Measurements from ENCODE around the gene RNF41. TPM values are rescaled to one million over a fixed set of nuclear protein-coding genes. Genes with fewer than 3 reads are reported as not detected.

RNF41 gene
- polyA plus RNA-seq, 5 donors, result 37.6 to 44.8 (median 38.4) TPM

DNA sequence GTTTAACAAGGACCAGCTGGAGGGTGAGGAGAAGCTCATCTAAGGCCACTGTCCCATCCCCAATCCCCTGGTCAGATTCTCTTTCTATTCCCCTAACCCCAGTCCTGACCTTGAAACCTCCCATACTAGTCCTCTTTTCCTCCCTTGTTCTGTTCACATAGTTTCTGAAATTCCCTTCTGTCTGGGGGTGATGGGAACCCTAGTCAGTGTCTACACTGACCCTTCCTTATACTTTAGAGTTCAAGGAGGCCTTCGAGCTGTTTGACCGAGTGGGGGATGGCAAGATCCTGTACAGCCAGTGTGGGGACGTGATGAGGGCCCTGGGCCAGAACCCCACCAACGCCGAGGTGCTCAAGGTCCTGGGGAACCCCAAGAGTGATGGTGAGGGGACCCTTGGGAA is 66.9 kb downstream of the RNF41 start:
- no peak for DNase-seq

DNA sequence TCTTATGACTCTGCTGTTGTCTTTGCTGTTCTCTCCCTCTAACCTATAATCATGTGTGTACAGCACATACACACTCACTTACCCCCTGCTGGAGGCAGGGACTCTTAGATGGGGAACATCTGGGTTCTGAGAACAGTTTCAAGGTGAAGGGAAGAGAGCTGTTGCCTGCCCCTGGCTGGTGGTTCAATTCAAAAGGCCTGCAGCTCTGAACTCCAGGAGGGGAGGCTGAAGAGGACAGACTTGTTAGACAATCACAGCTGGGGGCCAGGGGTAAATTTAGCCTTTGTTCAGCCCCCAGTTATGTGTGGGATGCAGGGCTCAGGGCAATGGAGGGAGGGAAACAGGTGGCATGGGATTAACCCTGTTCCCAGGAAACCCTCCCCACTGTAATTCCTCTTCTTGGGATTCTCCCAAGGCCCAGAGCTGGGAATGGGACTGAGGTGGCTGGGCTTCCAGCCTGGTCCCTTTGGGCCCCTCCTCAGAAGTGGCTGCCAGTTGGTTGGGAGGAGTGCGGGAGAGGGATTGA is 67.4 kb downstream of the RNF41 start:
- DNase-seq, result no peak

DNA sequence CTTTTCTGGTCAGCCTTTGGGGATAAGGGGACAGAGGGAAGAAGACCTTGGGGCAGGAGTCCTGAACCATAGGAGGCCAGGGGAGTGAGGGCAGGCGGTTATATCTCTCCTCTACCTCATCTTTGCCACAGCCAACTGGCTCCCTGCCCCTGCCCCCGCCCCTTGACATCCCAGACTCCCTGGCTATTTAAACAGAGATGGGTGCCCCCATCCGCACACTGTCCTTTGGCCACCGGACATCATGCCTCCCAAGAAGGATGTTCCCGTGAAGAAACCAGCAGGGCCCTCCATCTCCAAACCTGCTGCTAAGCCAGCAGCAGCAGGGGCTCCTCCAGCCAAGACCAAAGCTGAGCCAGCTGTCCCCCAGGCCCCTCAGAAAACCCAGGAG is 68.0 kb downstream of the RNF41 start:
- no peak for DNase-seq

DNA sequence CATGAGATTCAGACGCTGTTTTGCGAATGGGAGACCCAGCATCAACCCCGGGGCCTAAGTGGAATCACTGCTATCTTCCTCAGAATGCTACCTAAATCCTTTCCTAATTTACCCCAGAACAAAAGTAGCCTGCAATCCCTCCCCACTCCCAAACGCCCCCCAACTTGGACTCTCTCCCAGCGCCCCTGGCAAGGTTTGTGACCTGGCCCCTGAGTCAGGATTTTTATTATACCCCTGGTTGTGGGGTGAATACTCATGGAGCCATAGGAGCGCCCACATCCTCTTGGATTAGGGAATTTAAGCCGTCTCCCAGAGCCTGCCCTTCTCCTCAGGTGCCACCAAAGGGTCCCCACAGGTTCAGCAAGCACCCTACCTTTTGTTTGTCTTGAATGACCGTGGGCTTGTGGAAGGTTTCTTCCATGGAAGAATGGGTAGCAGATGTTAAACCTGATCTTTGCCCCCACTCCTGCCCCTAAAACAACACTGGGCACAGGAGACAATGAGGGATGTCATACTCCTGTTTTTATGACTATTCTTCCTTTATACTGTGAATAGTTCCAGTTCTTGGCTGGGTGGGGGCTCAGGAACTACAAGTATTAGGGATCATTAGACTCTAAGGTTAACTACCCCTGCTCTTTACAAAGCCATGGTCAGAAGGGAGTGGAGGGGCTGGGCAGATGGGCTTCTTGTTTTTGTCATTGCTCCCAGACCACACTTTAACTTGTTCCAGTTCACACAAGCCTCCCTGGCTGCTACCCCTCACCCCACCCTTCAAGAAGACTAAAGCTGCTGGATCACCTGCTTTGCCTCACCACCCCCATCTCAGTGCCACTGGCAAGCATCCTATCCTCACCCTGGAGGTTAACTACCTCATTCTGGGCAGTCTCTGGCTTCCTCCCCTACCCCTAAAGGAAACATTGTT is 68.7 kb downstream of the RNF41 start:
- DNase-seq, result no peak

Other genes with a start within 250 kb of the RNF41 start
- gene RAB5B, start 247.8 kb downstream of the RNF41 start, polyA plus RNA-seq (ENCODE audit: insufficient read depth in 1 of 5, insufficient read length in 5 of 5, low replicate concordance in 1 of 5), result 100 to 1,000 TPM; 131 to 157 (median 146) TPM
- 10 to 100 TPM; 36.7 to 43.4 (median 42.8) TPM for gene SUOX, start 224.6 kb downstream of the RNF41 start, polyA plus RNA-seq (ENCODE audit: insufficient read depth in 1 of 5, insufficient read length in 5 of 5, low replicate concordance in 1 of 5)
- gene IKZF4, start 200.9 kb downstream of the RNF41 start, polyA plus RNA-seq (ENCODE audit: insufficient read depth in 1 of 5, insufficient read length in 5 of 5, low replicate concordance in 1 of 5), result 10 to 100 TPM; 19.7 to 26.1 (median 23.1) TPM
- gene RPS26, start 180.0 kb downstream of the RNF41 start, polyA plus RNA-seq (ENCODE audit: insufficient read depth in 1 of 5, insufficient read length in 5 of 5, low replicate concordance in 1 of 5), result 100 to 1,000 TPM; 102 to 691 (median 130) TPM
- 10 to 100 TPM; 71.3 to 97.1 (median 80.0) TPM for gene ERBB3, start 141.8 kb downstream of the RNF41 start, polyA plus RNA-seq (ENCODE audit: insufficient read depth in 1 of 5, insufficient read length in 5 of 5, low replicate concordance in 1 of 5)
- gene PA2G4, start 117.4 kb downstream of the RNF41 start, polyA plus RNA-seq (ENCODE audit: insufficient read depth in 1 of 5, insufficient read length in 5 of 5, low replicate concordance in 1 of 5), result 100 to 1,000 TPM; 118 to 168 (median 134) TPM
- gene RPL41, start 105.3 kb downstream of the RNF41 start, polyA plus RNA-seq (ENCODE audit: insufficient read depth in 1 of 5, insufficient read length in 5 of 5, low replicate concordance in 1 of 5), result 1,000 to 10,000 TPM; 6,129 to 8,482 (median 6,371) TPM
- gene ZC3H10, start 103.7 kb downstream of the RNF41 start, polyA plus RNA-seq (ENCODE audit: insufficient read depth in 1 of 5, insufficient read length in 5 of 5, low replicate concordance in 1 of 5), result 1 to 10 TPM; 5.1 to 6.8 (median 6.2) TPM
- 10 to 100 TPM; 74.3 to 90.6 (median 81.1) TPM for gene ESYT1, start 93.7 kb downstream of the RNF41 start, polyA plus RNA-seq (ENCODE audit: insufficient read depth in 1 of 5, insufficient read length in 5 of 5, low replicate concordance in 1 of 5)
- 100 to 1,000 TPM; 162 to 215 (median 172) TPM for gene MYL6B, start 69.3 kb downstream of the RNF41 start, polyA plus RNA-seq (ENCODE audit: insufficient read depth in 1 of 5, insufficient read length in 5 of 5, low replicate concordance in 1 of 5)
- 1,000 to 10,000 TPM; 1,819 to 2,542 (median 2,207) TPM for gene MYL6, start 63.6 kb downstream of the RNF41 start, polyA plus RNA-seq (ENCODE audit: insufficient read depth in 1 of 5, insufficient read length in 5 of 5, low replicate concordance in 1 of 5)
- gene SMARCC2, start 32.4 kb downstream of the RNF41 start, polyA plus RNA-seq (ENCODE audit: insufficient read depth in 1 of 5, insufficient read length in 5 of 5, low replicate concordance in 1 of 5), result 100 to 1,000 TPM in 4 of 5 donors, 10 to 100 TPM in 1; 90.6 to 124 (median 119) TPM
- gene NABP2, start 2.4 kb upstream of the RNF41 start, polyA plus RNA-seq (ENCODE audit: insufficient read depth in 1 of 5, insufficient read length in 5 of 5, low replicate concordance in 1 of 5), result 10 to 100 TPM; 24.6 to 31.3 (median 25.6) TPM
- gene SLC39A5, start 8.1 kb upstream of the RNF41 start, polyA plus RNA-seq (ENCODE audit: insufficient read depth in 1 of 5, insufficient read length in 5 of 5, low replicate concordance in 1 of 5), result 1 to 10 TPM; 2.6 to 5.6 (median 4.8) TPM
- gene ANKRD52, start 36.5 kb upstream of the RNF41 start, polyA plus RNA-seq (ENCODE audit: insufficient read depth in 1 of 5, insufficient read length in 5 of 5, low replicate concordance in 1 of 5), result 10 to 100 TPM; 21.9 to 32.1 (median 30.9) TPM
- 10 to 100 TPM; 15.3 to 17.9 (median 15.8) TPM for gene COQ10A, start 45.0 kb upstream of the RNF41 start, polyA plus RNA-seq (ENCODE audit: insufficient read depth in 1 of 5, insufficient read length in 5 of 5, low replicate concordance in 1 of 5)
- gene CS, start 78.4 kb upstream of the RNF41 start, polyA plus RNA-seq (ENCODE audit: insufficient read depth in 1 of 5, insufficient read length in 5 of 5, low replicate concordance in 1 of 5), result 100 to 1,000 TPM; 148 to 181 (median 158) TPM
- 100 to 1,000 TPM; 128 to 155 (median 136) TPM for gene CNPY2, start 94.1 kb upstream of the RNF41 start, polyA plus RNA-seq (ENCODE audit: insufficient read depth in 1 of 5, insufficient read length in 5 of 5, low replicate concordance in 1 of 5)
- 10 to 100 TPM; 64.8 to 96.1 (median 78.4) TPM for gene PAN2, start 112.1 kb upstream of the RNF41 start, polyA plus RNA-seq (ENCODE audit: insufficient read depth in 1 of 5, insufficient read length in 5 of 5, low replicate concordance in 1 of 5)
- 1 to 10 TPM in 1 of 5 donors, under 1 TPM in 4; 0.64 to 1.1 (median 0.81) TPM for gene IL23A, start 117.0 kb upstream of the RNF41 start, polyA plus RNA-seq (ENCODE audit: insufficient read depth in 1 of 5, insufficient read length in 5 of 5, low replicate concordance in 1 of 5)
- 100 to 1,000 TPM; 120 to 174 (median 144) TPM for gene STAT2, start 138.2 kb upstream of the RNF41 start, polyA plus RNA-seq (ENCODE audit: insufficient read depth in 1 of 5, insufficient read length in 5 of 5, low replicate concordance in 1 of 5)
- gene APOF, start 140.9 kb upstream of the RNF41 start, polyA plus RNA-seq (ENCODE audit: insufficient read depth in 1 of 5, insufficient read length in 5 of 5, low replicate concordance in 1 of 5), result under 1 TPM in 2 of 5 donors, not detected in 3; 0.10 to 0.15 TPM
- 10 to 100 TPM; 26.5 to 35.6 (median 31.1) TPM for gene TIMELESS, start 227.5 kb upstream of the RNF41 start, polyA plus RNA-seq (ENCODE audit: insufficient read depth in 1 of 5, insufficient read length in 5 of 5, low replicate concordance in 1 of 5)
- under 1 TPM in 2 of 5 donors, not detected in 3; 0.15 TPM for gene MIP, start 232.7 kb upstream of the RNF41 start, polyA plus RNA-seq (ENCODE audit: insufficient read depth in 1 of 5, insufficient read length in 5 of 5, low replicate concordance in 1 of 5)
- gene SPRYD4, start 246.7 kb upstream of the RNF41 start, polyA plus RNA-seq (ENCODE audit: insufficient read depth in 1 of 5, insufficient read length in 5 of 5, low replicate concordance in 1 of 5), result 1 to 10 TPM; 4.0 to 5.8 (median 5.1) TPM

Measured in right lung (tissue), 5 donors.